Measurements from ENCODE around the gene ICOSLG.
"Not testable (repeated sequence)": the region's sequence is repeated elsewhere in the genome, so short reads cannot be mapped to it uniquely, and the experiment has no call there.

DNA sequence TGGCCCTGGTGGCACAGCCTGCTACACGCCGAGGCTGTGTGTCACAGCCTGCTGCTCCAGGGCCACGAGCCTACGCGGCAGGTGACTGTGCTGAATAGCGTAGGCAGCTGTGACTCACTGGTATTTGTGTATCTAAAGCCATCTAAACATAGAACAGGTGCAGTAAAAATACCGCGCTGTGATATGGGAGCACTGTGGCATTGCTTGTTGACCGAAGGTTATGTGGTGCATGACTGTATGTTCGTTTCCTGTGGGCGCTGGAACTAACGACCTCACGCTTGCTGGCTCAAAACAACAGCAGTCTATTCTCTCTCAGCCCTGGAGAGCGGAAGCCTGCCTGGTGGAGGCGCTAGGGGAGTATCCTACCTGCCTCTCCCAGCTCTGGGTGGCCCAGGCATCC is 3.2 kb upstream of the ICOSLG start:
- TF ChIP-seq, protein P1, sequence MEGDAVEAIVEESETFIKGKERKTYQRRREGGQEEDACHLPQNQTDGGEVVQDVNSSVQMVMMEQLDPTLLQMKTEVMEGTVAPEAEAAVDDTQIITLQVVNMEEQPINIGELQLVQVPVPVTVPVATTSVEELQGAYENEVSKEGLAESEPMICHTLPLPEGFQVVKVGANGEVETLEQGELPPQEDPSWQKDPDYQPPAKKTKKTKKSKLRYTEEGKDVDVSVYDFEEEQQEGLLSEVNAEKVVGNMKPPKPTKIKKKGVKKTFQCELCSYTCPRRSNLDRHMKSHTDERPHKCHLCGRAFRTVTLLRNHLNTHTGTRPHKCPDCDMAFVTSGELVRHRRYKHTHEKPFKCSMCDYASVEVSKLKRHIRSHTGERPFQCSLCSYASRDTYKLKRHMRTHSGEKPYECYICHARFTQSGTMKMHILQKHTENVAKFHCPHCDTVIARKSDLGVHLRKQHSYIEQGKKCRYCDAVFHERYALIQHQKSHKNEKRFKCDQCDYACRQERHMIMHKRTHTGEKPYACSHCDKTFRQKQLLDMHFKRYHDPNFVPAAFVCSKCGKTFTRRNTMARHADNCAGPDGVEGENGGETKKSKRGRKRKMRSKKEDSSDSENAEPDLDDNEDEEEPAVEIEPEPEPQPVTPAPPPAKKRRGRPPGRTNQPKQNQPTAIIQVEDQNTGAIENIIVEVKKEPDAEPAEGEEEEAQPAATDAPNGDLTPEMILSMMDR (IDR thresholded peaks at IDR 0.05; ENCODE audit: poor library complexity): not testable (repeated sequence)
- TF ChIP-seq EZH2phosphoT487 (IDR thresholded peaks at IDR 0.05; ENCODE audit: low read depth, severe bottlenecking, unreplicated experiment); EZH2 (IDR thresholded peaks at IDR 0.05; ENCODE audit: borderline replicate concordance): not testable (repeated sequence)

All from hepatocyte (in vitro differentiated cells).